NCI-H1417 (cell line): ENCODE results near the gene CORO2A.

Experiments
- DNase-seq, 3 experiments: peaks; one replicate each; lab custom pipeline; 2025; lab: John Stamatoyannopoulos, UW

CORO2A gene

DNA sequence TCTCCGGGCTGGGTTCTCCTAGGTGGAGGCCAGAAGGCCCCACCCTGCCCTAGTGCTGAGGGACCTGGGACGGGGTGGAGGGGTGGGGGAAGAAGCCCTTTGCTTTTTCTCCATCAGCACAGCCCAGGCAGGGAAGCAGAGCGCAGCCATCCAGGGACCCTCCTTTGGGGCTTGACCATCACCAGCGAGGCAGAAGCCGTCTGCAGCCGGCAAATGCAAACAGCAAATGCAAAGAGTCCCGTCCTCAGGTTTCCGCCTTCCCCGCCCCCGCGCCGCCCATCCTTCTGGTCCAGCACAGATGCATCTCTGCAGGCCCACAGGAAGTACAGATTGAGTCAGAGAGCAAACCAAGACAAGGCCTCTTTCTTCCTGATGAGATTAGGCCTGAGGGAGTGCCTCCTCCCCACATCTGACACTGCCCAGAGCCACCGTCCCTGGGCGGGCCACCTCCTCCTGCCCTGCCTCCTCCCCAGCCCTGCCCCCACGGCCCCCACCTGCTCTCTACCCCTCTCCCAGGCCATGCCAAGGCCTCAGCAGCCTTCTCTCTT, 23.4 kb downstream of the CORO2A start:
- DNase-seq = no peak

DNA sequence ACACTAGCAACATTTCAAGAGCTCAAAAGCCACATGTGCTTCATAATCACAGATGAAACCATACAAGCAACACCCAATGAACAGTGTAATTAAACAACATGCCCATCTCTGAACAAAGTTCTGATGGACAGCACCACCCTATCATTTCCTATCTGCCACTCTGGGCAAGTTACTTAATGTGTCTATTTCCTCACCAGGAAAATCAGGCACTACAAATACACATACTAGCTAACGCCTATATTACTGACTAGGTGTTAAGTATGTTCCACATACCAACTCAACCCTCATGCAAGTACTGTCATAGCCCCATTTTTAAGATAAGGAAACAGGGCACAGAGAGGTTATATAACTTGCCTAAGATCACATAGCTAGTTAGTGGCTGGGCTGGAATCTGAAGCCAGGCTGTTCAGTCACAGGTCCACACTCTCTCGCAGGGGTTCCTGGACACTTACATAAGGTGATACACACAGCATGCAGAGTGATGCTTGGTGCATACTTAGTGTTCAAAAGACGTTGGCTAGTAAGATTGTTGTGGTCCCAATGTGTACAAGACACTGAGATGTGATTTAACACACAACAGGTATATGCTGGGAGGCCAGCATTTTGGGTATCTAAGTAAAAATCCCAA, 24.2 kb downstream of the CORO2A start:
- no peak for DNase-seq

DNA sequence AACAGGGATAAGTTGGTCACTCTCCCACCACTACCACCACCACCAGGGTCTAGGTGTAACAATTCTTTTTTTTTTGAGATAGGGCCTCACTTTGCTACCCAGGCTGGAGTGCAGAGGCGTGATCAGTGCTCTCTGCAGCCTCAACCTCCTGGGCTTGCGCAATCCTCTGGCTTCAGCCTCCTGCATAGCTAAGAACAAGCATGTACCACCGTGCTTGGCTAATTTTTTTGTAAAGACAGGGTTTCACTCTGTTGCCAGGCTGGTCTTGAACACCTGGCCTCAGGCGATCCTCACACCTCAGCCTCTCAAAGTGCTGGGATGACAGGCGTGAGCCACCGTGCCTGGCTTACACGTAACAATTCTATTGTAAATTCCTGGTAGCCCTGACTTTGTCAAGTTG, 27.5 kb downstream of the CORO2A start:
- no peak for DNase-seq

DNA sequence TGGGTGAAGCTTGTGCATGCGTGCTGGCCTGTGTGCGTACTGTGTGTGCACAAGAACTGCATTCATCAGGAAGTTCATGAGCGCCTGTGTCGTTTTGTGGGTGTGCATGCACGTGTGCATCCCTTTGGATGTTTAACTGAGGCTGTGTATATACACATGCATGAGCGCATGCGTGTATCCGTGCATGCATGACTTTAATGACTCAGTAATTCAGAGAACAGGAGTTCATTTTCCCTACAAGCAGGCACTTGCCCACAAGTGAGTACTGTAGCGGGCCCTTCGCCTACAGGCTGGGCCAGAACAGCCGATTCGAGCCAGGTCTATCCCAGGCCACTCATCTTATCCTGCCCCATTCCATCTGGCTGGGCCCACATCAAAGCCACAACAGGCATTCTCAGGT, 29.8 kb downstream of the CORO2A start:
- DNase-seq = no peak

DNA sequence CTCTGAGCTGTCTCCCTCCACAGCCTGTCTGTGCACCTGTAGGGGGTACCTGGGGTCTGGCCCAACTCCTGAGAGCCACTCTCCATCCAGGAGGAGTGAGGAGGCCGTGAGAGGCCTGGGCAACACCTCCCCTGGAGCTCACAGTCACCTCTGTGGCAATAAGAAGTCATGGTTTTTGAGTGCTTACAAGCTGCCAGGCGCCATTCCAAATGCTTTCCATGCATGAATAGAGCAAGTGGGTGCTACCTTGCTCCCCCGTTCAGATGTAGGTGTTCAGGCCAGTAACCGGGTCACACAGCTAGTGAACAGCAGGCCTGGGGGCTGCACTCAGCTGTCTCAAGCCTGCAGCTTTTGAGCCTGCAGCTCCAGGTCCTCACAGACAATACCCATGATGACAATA, 30.6 kb downstream of the CORO2A start:
- DNase-seq = no peak

DNA sequence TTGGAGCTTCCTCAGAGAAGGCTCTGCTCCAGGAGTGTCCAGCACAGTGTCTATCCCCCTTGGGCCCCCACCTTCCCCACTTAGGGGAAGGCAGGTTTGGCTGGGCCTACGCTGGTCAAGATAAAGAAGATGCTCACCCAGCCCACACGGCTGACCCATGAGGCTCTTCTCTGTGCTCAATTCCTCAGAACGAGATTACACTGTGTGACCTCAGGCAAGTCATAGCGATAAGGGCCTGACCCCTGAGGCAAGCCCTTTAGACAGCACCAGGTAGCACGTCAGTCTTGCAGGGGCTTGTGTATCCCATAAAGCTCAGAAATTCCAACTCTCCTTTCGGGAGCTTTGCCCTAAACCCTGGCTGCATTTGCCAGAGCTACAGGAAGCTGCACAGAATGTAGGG, 32.6 kb downstream of the CORO2A start:
- no peak for DNase-seq

DNA sequence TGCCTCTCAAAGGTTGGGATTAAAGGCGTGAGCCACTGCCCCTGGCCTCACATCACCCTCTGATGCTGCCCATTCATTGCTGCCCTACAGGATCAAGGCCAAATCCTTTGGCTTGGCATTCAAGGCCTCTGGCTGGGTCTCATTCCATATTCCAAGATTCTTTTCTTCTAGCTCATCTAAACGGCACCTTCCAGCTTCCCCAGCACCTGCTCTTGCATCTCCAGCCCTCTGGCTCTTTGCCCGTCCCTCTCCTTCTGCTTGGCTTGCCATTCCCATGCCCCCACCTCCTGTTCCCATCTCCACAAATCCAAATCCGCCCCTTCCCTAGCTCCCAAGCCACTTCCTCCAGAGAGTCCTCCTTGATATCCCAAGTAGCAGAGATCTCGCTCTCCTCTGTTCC, 33.1 kb downstream of the CORO2A start:
- no peak for DNase-seq

DNA sequence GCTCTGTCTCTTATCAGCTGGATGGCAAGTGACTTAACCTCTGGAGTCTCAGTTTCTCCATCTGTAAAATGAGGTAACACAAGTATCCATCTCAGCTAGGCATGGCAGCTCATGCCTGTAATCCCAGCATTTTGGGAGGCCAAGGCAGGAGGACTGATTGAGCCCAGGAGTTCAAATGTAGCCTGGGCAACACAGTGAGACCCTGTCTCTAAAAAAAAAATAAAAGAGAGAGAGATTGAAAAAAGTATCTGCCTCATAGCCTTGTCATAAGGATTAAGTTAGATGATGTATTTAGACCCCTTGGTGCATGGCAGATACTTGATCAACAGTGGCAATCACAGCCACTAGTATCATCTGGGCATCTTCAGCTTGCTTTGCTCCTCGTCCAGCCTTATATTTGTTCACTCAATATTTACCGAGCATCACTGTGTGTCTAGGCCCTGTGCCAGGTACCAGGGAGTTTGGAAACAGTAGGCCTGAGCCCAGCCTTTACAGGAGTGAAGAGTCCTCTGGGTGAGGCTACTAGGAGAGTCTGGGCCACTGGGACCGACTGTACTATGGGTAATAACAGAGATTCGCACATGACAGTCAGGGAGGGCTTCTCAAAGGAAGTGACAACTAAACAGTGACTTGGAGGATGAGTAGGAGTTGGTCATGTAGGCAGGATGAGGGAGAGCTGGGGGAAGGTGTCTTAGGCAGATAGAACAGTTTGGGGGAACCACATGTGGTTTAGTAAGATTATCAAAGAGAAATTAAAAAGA, 34.2 kb downstream of the CORO2A start:
- peak in 1 of 3 experiments; percentile 30 for DNase-seq

DNA sequence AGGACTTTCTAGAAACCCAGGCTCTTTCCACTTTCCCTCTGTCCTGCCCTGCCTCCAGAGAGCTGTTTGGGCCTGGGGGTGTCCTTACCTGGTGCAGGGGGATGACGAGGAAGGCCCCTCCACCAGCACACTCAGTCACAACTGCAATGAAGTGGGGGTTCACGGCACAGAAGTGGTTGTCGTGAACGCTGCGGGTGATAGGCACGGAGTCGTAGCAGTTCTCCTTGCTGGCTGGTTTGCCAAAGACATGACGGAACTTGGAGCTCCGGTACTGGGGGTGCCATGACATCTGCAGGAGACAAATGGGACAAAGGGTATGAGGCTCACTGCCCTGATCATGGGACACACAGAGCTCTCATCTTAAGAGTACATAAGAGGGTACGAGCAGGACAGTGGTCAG, 35.1 kb downstream of the CORO2A start:
- no peak for DNase-seq

DNA sequence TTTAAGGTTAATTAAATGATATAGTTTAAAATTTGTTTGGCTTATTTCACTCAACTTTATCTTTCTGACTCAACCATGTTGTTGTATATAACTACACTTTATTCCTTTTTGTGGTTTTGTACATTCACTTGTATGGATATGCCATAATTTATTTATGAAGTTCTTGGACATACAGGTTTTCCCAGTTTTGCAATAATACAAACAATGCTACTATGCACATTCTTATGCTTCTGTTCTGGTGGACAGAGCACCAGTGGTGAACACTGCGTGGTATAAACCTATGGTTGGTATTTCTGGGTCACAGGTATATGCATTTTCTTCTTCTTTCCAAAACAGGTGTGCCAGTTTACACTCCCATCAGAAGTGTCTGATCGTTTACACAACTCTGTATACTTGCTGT, 37.8 kb downstream of the CORO2A start:
- no peak for DNase-seq

DNA sequence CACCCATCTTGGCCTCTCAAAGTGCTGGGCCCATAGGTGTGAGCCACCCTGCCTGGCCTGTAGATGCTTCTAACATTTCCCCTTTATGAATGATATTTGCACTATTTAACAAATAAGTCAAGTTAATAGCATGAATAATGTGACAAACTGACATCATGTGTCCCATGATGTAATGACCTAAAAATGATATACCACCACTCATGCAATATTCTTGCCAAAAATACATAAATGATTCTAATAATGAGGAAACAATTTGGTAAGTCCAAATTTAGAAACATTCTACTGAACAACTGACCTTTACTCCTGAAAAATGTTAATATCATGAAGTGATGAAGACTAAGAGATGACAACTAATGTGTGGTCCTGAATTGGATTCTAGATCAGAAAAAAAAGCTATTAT, 39.9 kb downstream of the CORO2A start:
- DNase-seq = no peak

DNA sequence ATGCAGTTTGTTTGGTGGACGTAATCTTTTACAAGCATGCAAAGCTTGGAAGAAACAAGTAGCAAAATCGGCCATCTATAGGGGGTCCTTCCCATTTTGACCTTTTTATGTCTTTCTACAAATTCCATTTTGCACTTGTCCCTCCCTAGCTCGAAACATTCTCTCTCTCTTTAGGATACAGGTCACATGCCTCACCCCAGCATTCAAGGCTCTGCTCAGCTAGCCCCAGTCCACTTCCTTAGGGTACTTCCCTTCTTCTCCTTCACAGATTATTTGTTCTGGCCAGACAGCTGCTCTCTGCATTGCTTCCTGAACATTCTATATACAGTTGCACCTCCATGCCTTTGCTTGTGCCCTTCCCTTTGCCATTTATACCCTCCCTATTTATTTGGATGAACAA, 41.7 kb downstream of the CORO2A start:
- DNase-seq = no peak

DNA sequence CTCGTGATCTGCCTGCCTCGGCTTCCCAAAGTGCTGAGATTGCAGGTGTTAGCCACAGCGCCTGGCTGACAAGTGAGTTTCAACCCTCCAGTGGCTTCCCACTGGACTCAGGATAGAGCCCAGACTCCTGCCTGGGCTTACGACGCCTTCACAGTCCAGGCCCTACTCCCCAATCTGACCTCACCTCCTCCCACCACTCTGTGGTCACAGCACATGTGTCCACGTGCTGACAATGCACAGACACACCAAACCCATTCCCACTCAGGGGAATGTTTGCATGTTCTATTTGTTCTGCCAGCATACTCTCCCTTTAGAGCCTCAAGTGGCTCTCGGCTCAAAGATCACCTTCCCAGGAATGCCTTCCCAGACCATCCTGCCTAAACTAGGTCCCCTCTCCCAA, 42.3 kb downstream of the CORO2A start:
- no peak for DNase-seq

DNA sequence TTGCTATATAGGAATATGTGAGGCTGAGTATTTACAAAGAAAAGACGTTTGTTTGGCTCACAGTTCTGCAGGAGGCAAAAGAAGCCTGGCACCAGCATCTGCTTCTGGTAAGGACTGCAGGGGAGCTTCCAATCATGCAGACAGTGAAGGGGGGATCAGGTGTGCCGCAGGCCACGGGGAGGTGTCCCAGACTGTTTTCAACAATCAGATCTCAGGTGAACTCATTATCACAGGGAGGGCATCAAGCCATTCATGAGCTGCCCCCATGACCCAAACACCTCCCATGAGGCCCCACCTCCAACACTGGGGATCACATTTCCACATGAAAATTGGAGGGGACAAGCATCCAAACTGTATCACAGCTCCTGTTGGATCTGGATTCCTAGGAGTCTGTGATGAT, 43.0 kb downstream of the CORO2A start:
- no peak for DNase-seq

DNA sequence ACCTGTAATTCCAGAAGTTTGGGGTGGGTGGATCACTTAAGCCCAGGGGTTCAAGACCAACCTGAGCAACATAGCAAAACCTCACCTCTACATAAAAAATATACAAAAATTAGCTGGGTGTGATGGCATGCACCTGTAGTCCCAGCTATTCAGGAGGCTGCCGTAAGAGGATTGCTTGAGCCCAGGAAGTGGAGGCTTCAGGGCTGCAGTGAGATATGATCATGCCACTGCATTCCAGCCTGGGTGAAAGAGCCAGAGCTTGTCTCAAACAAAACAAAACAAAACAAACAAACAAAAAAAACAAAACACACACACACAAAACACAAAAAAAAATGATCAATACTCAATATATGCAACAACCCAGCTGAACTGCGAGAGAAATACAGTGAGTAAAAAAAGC, 44.0 kb downstream of the CORO2A start:
- no peak for DNase-seq

DNA sequence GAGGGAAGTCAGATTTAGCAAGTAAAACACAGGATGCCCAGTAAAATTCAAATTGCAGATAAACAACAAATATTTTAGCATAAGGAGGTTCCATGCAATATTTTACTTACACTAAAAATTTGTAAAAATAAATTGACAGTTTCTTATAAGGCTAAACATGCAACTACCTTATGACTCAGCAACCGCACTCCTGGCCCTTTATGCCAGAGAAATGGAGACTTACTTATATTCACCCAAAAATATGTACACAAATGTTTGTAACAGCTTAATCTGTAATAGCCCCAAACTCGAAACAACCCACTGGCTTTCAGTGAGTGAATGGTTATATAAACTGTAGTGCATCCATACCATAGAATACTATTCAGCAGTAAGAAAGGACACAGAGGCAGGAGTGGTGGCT, 44.9 kb downstream of the CORO2A start:
- no peak for DNase-seq

DNA sequence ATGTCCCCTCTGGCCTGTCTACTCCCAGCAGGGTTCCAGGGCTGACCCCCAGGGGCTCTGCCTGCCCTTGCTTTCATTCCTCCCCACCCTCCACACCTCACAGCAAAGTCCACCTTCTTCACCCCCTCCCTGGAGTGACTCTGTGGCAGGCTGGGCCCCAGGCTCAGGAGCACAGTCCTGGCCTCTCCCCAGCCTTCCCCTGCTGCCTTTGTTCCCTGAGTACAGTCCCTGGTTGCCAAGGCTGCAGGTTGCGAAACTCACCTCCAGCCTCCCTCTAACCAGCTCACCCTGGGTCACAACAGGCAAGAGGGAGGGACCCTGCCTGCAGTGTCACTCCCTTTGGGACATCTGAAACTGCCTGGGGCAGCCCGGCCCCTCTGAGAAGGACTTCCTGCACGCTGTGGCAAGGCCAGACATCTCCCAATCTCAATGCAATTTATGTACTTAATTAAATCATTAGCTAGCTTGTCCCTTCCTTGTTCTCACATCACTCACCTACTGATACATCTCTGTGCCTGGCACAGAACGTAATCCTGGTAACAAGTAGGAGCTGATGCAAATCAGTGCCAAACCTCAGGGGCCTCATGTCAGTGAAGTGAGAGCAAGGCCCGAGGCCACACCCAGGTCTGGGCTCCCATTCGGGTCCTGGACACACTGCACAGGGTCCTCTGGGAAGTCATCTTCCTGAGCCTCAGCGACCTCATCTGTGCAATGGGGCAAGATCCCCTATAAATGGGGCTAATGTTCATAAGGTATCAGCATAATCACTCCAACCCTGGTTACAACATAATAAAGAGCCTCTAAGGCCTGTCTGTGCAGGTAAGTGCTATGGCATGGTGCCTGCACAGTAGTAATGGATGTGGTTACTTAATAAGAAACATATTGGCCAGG, 46.1 kb downstream of the CORO2A start:
- peak in 2 of 3 experiments; percentile 30 to 57 for DNase-seq

DNA sequence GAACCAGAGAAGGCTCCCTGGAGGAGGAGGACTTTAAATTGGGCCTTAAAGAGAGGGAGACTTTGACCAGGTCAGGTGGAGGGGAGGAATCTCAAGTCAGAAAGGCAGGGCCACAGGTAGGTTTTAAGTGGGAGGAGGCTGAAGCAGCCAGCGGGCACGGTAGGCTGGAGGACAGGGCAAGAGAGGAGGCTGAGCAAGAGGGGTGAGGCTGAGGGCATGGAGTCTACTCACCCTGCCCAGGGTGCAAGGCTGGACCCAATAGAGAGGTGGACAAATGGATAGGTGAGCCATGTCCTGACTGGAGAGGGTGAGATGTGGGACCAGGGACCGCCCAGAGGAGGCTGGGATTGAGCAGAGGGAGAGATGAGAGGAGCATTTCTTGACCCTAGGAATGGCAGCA, 47.8 kb downstream of the CORO2A start:
- DNase-seq = no peak

DNA sequence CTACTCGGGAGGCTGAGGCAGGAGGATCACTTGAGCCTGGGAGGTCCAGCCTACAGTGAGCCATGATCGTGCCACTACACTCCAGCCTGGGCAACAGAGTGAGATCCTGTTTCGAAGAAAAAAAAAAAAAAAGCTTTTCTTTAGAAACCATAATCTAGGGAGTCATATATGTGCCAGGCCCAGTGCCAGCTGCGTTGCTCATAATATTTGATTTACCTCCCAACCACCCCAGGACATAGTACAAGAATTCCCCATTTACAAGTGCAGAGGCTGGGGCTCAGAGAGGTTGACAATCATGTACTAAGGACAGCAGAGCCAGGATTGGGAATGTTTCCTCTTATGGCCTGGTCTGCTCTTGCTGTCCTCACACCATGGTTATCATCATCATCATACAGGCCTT, 48.4 kb downstream of the CORO2A start:
- no peak for DNase-seq

DNA sequence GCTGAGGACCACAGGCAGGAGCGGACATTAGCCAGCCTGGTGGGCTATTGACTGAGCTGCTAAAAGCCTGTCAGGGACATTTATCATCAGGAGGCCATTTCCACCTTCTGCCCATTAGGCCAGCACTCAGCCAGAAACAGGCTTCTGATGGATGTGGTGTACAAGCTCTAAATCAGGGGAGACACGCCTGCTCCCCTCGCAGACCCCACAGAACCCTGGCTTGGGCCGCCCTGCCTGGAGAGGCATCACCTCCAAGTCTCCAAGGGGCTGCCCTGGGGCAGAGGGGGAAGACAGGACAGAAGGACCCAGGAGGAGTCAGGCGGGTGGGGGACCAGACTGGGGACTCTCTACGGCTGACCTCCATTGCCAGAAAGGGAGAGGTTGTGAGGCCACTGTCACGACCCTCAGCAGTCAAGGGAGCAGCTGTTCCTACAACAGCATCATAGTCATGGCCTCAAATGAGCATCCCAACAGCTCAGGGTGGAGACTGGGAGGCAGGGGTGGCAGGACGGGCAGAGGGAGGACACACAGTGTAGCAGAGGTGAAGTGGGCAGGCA, 49.4 kb downstream of the CORO2A start:
- peak in 1 of 3 experiments; percentile 10 for DNase-seq

DNA sequence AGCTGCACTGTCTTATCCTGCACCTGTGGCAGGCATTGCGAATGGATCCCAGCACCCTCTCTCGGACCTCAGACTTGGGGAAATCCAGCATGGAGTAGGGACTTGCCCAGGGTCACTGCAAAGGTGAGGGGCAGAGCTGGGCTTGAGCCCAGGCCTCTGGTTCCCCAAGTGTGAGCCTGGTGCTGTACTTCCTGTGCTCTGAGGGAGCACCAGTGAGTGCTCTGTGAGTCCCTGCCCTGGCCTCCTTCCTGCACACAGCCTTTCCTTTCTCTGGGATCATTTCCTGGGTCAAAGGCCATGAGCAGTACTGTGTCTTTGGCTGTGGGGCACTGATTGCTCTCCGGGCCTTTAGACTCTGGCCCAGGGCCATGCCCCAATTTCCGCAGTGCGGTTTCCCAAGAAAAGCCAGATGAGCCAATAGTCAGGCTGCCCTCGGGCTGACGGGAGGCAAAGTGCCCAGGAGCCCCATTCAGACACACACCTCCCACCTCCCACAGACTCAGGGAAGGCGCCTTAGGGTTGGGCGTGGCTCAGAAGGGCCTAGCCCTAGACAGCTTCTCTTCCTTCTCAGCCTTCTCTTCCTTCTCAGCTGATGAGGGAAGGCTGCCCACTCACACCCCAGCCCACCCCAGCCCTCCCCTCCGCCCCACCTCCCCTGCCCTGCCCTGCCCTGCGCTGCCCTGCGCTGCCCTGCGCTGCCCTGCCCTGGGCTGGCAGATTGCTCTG, 50.1 kb downstream of the CORO2A start:
- no peak for DNase-seq

DNA sequence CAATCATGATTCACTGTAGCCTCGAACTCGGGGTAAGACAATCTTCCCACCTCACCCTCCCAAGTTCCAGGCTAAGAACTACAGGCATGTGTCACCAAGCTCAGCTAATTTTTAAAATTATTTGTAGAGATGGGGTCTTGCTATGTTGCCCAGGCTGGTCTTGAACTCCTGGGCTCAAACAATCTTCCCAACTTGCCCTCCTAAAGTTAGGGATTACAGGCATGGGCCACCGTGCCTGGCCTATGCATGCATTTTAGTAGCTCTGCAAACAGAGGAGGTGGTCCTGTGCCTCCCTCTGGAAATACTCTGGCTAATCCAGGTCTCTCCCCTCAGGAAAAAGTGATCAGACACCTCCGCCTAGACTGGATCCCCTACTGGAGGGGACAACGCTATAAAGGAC, 51.9 kb downstream of the CORO2A start:
- no peak for DNase-seq
